BE2C (cell line): ENCODE data around the gene NEGR1.

Source experiments
- DNase-seq: peaks from one replicate; pipeline ENCODE4 v3.0.0-alpha.2; 2020
- H3K27me3 ChIP-seq: fragments of 250-450 bp; sonication (Bioruptor Pico); 2 replicates; pipeline ENCODE4 v1.5.1; 2020; ENCODE audit warnings: mild to moderate bottlenecking
- H3K36me3 ChIP-seq: fragments of 250-450 bp; sonication (Bioruptor Pico); 2 replicates; pipeline ENCODE4 v1.5.1; 2020; ENCODE audit warnings: mild to moderate bottlenecking
- H3K4me1 ChIP-seq: fragments of 250-450 bp; sonication (Bioruptor Pico); 2 replicates; pipeline ENCODE4 v1.5.1; 2020
- H3K4me3 ChIP-seq: 2 replicates; pipeline ENCODE4 v1.5.1; 2011; ENCODE audit warnings: low read depth, low read length
- H3K9me3 ChIP-seq: fragments of 250-450 bp; sonication (Bioruptor Pico); 2 replicates; pipeline ENCODE4 v1.5.1; 2020
- CTCF ChIP-seq: IDR thresholded peaks from 2 replicates; pipeline ENCODE4 v1.5.1; 2012; ENCODE audit warnings: mild to moderate bottlenecking, low read depth, low read length

Gene NEGR1

GRCh38 chr1:71490432-71490831 is 791.9 kb downstream of the NEGR1 start:
- DNase-seq, result no peak
- no peaks in the 10 kb centered on the region for H3K4me1 ChIP-seq
- H3K9me3 ChIP-seq, result no peaks in the 10 kb centered on the region
- no peaks in the 10 kb centered on the region for H3K36me3 ChIP-seq
- no peak for TF ChIP-seq CTCF
- H3K4me3 ChIP-seq, result no peak overlapping the region
- H3K27me3 ChIP-seq, result no peaks in the 10 kb centered on the region

- H3K4me1 ChIP-seq, result no peaks in the 10 kb centered on the region
Observed at GRCh38 chr1:71488555-71489252, 793.6 kb downstream of the NEGR1 start.

GRCh38 chr1:71473331-71473730 is 809.0 kb downstream of the NEGR1 start:
- H3K36me3 ChIP-seq, result no peaks in the 10 kb centered on the region
- H3K4me3 ChIP-seq, result no peak overlapping the region
- TF ChIP-seq CTCF, result no peak
- DNase-seq, result no peak
- no peaks in the 10 kb centered on the region for H3K9me3 ChIP-seq
- H3K4me1 ChIP-seq, result no peaks in the 10 kb centered on the region
- H3K27me3 ChIP-seq, result no peaks in the 10 kb centered on the region

More at GRCh38 chr1:71488555-71489252, 793.6 kb downstream of the NEGR1 start:
- Histone ChIP-seq H3K9me3 (no peaks in the 10 kb centered on the region), H3K27me3 (no peaks in the 10 kb centered on the region), H3K36me3 (no peaks in the 10 kb centered on the region), H3K4me3 (no peak overlapping the region)
- no peak for DNase-seq
- no peak for TF ChIP-seq CTCF

- DNase-seq, result no peak
- Histone ChIP-seq H3K27me3 (no peaks in the 10 kb centered on the region), H3K9me3 (no peaks in the 10 kb centered on the region), H3K4me1 (no peaks in the 10 kb centered on the region), H3K4me3 (no peak overlapping the region), H3K36me3 (no peaks in the 10 kb centered on the region)
- no peak for TF ChIP-seq CTCF
Observed at GRCh38 chr1:71465093-71465492, 817.2 kb downstream of the NEGR1 start.

- Histone ChIP-seq H3K4me3 (no peak overlapping the region), H3K4me1 (no peaks in the 10 kb centered on the region), H3K36me3 (no peaks in the 10 kb centered on the region), H3K27me3 (no peaks in the 10 kb centered on the region), H3K9me3 (no peaks in the 10 kb centered on the region)
- no peak for TF ChIP-seq CTCF
- DNase-seq, result no peak
Observed at GRCh38 chr1:71464016-71464415, 818.3 kb downstream of the NEGR1 start.

- no peaks in the 10 kb centered on the region for H3K4me1 ChIP-seq
- DNase-seq, result no peak
- no peaks in the 10 kb centered on the region for H3K27me3 ChIP-seq
- no peaks in the 10 kb centered on the region for H3K36me3 ChIP-seq
- TF ChIP-seq CTCF, result no peak
- H3K4me3 ChIP-seq, result no peak overlapping the region
- no peaks in the 10 kb centered on the region for H3K9me3 ChIP-seq
Observed at GRCh38 chr1:71463144-71463543, 819.2 kb downstream of the NEGR1 start.
